ENCODE measurements around the gene CA9.

GRCh38 chr9:35687972-35688557 is 14.3 kb downstream of the CA9 start:
- TF ChIP-seq CTCF (IDR thresholded peaks at IDR 0.05; ENCODE audit: insufficient read depth, low read length, poor library complexity, severe bottlenecking) (no peak), EZH2phosphoT487 (conservative IDR thresholded peaks at IDR 0.05; ENCODE audit: low read length) (no peak)

Data from SU-DHL-6 (cell line).